HG03196 (cell line): ENCODE measurements around the gene RAB3IL1.
"Not testable (repeated sequence)": the region's sequence is repeated elsewhere in the genome, so short reads cannot be mapped to it uniquely, and the experiment has no call there.

ENCODE experiments used
- ATAC-seq: cut with Tn5 transposase; IDR thresholded peaks from one replicate; pipeline ENCODE4 v1.9.1; 2021; ENCODE audit not compliant: unreplicated experiment

Gene RAB3IL1

DNA sequence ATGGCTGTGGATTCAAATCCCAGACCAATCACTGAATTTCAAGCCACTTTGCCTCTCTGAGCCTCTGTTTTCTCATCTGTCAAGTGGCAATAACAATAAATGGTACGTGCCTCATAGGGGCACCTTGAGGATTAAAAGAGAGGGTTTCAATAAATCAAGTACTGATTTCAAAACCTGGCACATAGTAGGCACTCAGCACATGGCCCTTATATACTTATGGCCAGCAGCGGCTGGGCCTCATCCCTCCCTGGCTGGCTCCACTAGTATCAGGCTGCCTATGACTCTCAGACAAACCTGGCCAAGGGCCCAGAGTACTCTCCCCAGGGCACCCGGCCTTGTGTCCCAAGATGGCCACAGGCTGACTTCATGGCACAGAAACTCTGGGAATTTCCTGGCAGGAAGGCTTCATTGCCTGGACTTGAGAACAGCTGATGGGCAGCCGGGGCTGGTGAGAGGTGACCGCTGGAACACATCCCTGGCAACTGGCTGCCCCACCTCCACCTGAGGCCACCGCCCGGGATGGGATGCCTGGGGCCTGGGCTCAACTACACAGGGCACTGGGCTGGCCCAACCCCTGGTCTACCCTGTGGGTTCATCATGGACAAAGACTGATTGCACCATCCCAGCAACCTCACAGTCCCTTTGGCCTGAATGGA is 29.4 kb downstream of the RAB3IL1 start:
- ATAC-seq: no peak

DNA sequence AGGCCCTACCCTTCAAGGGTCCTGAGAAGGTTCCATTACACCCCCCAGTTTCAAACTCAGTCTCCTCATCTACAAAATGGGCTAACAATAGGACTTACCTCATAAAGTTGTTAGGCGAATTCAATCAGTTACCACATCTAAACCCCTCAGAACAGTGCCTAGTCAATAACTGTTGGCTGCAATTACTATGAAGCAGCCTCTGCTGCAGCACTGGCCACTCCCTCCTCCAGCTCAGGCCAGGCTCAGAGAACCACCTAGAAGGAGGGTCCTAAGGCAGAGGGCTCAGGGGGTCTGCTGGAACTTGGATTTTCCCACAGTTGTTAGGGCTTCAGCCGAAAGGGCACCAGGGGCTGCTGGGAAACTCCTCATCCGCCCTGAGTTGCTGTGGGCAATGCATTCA is 30.7 kb downstream of the RAB3IL1 start:
- ATAC-seq: no peak

DNA sequence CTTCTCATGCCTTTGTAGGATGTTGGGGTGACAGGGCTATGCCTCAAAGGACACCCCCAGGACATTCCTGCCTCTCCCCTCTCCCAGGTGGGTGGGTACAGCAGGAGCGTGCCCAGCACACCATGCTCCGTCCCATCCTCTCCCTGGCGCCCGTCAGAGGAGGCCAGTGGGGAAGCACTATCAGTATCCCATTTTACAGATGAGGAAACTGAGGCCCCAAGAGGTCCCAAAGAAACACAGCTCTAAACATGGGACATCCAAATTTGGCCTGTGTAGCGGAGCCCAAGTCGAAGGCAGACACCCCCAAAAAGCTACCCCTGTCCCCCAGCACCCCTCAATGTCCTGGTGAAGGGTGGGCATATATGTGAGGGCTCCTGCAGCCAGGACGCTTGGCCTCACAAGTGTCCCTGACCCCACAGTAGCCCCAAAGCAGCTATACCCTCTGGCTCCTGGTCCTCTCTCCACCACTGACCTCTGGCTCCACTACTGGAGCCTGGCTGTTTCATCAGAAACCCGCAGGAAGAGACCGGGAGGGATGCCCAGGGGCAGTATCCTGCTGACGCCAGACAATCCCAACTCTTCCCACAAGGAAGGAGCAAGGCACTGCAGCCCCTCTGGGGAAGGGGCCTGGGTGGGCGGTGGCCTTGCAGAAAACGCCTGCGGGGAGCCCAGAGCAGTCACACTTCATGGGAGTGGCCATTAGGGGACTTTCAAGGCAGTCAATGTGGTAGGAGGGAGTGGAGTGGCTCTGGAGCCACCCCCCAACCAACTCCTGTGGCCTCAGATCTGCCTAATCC is 31.4 kb downstream of the RAB3IL1 start:
- no peak for ATAC-seq

DNA sequence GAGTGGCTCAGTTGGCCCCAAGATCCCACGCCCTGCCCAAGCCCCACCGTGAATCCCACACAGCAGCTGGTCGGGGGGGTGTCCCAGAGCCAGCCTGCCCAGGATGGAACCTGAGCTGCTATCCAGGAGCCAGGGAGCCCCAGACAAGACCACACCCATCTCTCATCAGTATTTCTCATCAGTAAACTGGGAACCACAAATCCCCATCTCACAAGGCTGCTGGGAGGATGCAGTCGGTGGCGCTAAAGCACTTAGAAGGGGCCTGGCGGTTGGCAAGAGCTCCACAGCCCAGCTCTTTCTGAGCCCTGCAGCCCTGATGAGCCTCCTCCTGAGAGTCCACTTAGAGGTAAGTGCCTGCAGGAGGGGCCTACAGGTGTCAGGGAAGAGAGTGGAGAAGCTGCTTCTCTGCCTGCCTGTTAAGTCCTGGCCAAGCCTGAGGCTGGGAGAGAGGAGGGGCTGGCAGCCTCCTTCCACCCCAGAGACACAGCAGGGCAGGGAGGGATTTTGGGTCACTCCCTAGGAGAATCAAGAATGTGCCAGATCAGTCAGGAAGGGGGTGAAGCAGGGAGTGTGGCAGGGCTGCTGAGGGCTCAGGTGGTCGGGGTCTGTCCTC is 32.1 kb downstream of the RAB3IL1 start:
- ATAC-seq: no peak

DNA sequence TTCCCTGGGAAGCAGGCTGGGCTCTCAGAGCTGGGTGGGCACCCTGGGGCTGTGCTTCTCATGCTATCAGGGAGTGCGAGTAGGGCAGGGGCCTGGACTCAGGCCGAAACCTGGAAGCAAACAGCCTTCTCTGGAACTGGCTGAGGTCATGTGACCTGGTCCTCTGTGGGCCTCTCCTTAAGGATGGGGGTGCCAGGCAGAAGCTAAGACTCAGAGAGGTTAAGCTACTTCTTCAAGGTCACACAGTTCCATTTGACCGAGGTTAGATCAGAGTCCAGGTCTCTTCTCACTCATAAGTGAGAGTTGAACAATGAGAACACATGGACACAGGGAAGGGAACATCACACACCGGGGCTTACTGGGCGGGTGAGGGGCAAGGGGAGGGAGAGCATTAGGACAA is 33.4 kb downstream of the RAB3IL1 start:
- no peak for ATAC-seq

DNA sequence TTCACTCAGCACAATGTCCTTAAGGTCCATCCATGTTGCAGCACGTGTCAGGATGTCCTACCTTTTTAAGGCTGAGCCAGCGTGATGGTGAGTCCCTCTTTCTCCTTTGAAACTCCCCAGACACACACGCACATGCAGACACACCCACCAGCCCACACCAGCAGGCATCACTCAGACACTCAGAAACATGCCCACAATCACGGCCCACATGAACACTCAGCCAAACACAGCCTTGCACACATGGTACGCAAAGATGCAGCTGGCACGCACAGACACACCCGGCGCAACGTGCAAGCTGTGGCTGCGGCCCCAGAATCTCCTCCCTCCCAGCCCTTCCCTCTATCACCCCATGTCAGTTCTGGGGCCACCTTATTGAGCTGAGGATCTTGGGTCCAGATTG is 34.0 kb downstream of the RAB3IL1 start:
- no peak for ATAC-seq

DNA sequence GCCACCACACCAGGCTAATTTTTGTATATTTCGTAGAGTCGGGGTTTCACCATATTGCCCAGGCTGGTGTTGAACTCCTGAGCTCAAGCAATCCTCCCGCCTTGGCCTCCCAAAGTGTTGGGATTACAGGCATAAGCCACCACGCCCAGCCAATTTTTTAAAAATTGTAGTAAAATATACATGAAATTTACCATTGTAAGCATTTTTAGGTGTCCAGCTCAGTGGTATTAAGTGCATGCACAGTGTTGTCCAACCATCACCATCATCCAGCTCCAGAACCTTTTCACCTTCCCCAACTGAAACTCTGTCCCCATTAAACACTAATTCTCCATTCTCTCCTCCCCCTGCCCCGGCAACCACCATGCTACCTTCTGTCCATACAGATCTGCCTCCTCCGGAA is 34.5 kb downstream of the RAB3IL1 start:
- ATAC-seq: no peak

DNA sequence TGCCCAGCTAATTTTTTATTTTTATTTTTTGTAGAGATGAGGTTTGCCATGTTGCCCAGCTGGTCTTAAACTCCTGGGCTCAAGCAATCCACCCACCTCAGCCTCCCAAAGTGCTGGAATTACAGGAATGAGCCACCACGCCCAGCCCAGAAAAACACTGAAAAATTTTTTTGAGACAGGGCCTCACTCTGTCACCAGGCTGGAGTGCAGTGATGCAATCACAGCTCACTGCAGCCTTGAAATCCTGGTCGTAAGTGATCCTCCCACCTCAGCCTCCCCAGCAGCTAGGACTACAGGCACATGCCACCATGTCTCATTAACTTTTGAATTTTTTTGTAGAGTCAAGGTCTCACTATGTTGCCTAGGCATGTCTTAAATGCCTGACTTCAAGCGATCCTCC is 35.1 kb downstream of the RAB3IL1 start:
- ATAC-seq: not testable (repeated sequence)

DNA sequence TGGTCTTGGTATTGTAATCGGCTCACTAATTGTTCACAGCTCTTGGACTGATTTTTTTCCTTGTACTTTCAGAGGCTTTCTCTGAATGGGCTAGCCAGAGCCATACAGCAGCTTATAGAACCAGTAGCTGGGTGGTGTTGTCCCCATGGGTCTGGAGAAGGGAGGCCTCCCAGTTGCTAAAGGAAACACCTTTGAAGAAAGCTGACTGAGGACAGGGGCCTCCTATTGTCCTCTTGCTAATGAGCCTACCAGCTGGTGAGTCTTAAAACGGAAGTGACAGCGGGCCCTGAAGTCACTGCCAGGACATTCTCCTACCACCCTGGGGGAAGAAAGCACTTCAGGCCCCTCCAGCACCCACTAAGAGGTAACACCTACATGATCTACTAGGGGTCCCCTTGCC is 36.0 kb downstream of the RAB3IL1 start:
- ATAC-seq: no peak

DNA sequence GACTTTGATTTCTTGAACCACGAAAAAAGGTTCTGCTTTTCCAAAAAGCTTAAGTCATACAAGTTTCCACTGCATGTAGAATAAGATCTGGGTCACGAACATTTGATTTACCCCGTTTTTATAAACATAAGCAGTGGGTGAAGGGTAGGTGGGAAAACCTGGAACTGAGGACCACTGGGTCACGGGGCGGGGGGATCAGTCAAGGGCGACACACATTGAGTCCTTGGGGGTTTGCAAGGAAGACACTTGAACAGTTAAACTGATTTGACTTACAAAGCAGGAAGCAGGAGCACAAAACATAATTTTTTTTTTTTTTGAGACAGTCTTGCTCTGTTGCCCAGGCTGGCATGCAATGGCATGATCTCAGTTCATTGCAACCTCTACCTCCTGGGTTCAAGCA is 36.9 kb downstream of the RAB3IL1 start:
- ATAC-seq: no peak

DNA sequence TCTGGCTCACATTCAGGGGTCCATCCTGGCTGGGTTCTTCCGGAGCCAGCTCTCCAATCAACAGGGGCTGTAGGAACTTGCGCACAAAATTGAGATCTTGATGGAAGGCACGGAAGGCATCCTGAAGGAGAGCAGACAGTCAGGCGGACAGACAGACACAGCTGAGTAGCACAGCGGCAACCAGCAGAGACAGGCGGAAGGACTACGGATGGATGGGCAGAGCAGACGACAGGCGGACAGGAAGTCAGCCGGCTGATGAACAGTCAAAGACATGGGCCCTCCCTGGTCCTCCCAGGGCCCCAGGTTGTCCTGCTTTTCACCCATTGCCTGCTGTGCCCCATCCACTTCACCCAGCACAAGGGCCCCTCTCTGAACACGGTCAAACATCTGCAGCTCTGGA is 37.3 kb downstream of the RAB3IL1 start:
- ATAC-seq: no peak

DNA sequence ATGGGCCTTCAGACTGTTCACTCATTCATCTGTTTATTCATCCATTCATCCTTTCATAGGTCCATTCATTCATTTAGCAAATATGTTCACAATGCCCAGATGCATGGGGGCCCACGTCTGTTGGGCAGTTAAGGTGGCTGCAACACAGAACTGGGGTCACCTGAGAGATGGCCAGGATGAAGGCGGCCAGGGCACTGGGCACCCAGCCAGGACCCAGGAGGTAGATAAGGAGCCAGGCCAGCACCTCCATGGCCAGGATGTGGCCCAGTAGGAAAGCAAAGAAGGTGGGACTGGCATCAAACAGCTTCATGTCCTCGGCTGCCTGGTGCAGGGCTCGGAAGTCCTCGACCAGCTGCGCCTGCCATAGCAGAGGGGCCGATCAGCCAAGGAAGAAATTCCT is 38.2 kb downstream of the RAB3IL1 start:
- ATAC-seq: no peak

DNA sequence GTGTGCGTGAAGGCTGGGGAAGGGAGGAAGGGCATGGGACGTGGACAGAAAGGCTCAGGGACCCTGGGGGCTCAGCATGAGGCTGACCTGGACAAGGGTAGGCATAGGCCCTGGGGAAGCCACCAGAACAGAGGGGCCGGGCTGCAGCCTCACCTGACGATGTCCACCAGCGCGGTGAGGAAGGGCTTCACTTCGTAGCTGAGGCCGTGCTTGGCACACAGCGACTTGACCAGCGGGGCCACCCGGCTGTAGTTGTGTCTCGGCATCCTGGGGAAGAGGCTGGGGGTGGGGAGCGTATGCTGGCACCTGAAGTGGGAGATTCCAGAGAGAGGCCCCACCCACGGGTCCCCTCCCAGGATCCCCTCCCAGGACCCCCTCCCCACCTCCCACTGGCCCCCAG is 41.7 kb downstream of the RAB3IL1 start:
- no peak for ATAC-seq

DNA sequence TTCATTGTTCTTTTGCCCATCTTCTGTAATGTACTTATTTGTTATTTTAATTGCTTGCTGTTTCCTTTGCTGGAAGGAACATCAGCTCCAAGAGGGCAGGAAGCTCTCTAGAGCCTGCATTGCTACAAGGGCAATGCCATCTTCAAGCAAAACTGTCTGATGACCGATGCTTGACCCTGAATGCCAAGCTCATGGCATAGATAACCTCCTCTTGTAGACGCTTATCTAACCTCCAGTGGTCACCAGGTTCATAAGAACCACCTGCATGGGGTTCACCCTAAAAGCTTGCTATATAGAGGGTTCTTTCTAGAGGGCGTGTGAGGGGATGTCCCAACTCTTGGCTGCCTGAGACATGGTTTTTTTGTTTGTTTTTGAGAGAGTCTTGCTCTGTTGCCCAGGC is 42.5 kb downstream of the RAB3IL1 start:
- no peak for ATAC-seq

DNA sequence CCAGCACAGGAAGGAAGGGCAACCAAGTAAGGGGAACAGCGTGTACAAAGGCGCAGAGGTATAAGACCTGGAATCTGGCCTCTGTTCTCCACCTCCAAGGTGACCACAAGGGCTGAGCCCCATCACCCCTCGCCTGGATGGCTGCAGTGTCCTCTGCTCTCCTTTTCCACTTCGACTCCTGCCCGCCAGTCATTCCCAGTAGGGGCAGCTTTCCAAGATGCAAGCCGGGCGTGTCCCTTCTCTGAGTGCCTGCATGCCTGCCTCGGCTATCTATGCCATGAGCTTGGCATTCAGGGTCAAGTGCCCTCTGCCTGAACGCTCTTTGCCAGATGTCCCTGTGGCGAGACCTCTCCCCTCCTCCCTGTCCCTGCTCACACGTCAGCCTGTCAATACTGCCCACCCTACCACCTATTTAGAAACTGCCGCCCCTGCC is 43.0 kb downstream of the RAB3IL1 start:
- ATAC-seq: no peak

DNA sequence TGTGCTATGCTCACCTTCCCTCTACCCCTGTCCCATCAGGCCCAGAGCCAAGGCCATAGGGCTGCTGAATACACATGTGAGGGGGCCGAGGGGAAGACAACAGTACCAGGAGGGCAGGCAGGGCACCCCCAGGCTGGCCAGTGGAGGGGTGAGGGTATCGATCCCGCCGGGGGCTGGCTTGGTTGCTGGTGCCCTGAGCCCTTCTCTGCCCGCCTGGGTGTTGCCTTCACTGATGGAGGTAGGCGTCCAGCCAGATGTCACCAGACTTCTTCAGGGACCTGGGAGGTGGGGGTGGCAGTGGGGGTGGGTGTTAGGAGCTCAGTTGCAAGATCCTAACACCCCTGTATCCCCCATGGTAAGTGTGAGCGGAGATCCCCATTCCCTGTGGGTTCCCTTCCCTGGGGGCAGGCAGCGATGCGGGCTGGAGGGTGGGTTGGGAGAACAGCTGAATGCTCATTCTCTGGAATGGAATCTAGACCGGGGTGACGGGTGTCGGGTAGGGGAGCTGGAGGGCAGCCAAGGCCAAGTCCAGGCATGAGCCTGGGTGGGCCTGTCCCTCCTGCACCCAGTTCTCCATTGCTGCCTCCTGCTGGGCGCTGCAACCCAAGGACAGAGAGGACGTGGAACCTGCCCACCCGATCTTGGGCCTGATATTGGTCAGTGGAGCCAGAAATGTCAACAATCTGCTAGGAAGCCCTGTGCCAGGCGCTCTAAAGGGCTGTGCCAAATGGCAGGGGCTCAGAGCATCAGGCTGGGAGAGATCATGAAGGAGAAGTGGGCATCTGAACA is 43.6 kb downstream of the RAB3IL1 start:
- no peak for ATAC-seq

DNA sequence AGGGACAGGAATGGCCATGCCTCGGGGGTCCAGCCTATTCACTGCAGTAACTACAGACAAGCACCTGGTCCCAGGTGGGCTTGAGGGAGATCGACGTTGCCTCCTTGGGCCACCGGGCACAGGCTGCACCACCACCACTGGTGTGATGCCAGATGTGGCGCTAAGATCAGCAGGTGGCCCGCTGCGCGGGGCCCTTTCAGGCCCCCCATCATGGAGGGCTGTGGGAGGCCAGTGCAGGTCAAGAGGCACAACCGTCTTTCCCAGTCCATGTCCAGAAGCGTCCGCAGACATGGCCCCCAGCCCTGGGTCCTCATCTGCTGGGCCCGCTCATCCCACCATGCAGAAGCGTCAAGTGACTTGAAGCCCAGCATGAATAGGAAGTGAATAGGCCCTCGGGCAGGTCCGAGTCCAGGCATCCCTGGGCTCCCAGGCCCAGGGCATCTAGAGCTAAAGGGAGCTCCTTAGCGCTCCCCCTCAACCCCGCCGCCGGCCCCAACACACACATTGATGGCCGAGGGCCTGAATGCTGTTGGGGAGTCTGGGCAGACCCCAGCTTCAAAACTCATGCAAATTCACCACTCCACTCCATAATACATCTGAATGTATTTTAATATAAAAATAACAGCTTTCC is 44.3 kb downstream of the RAB3IL1 start:
- ATAC-seq: no peak

DNA sequence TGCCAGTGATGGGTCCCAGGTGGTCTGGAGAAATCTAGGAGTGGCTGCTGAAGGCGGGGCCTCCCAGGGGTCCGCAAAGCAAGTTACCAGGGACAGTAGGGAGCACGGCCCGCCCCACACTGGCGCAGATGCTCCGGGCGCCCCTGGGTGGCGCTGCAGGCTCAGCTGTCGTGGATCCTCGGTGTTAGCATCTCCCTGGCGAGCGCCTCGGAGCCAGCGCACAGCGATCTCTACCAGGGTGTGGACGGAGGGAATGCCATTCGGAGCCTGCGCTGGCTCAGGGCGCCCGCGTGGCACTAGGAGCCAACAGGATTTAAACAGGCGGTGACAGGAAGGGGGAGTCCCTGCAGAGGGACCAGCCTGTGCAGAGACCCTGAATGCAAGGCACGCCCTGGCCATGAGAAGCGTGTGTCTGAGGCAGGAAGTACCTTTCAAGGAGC is 46.2 kb downstream of the RAB3IL1 start:
- no peak for ATAC-seq

DNA sequence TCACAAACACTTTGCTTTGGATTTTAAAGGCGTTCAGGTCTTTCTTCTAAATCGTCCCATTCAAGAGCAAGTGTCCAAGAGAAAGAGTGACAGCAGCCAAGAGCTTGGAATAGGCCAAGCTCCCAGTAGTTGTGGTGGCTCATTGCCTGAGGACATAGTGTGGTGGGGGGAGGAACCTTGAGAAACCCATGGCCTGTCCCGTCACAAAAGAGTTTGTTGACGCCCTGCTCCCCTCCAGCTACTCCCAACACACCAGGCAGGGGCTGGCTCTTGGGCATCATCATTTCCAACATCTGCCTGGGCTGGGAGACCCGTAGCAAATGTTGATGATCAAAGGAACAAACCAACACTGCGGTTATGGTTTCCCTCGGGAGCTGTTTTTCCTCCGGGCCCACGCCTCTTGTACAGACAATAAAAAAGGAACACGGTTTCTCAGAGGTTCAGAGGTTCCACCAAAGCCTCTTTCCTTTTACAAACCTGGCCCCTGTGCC is 46.8 kb downstream of the RAB3IL1 start:
- no peak for ATAC-seq

DNA sequence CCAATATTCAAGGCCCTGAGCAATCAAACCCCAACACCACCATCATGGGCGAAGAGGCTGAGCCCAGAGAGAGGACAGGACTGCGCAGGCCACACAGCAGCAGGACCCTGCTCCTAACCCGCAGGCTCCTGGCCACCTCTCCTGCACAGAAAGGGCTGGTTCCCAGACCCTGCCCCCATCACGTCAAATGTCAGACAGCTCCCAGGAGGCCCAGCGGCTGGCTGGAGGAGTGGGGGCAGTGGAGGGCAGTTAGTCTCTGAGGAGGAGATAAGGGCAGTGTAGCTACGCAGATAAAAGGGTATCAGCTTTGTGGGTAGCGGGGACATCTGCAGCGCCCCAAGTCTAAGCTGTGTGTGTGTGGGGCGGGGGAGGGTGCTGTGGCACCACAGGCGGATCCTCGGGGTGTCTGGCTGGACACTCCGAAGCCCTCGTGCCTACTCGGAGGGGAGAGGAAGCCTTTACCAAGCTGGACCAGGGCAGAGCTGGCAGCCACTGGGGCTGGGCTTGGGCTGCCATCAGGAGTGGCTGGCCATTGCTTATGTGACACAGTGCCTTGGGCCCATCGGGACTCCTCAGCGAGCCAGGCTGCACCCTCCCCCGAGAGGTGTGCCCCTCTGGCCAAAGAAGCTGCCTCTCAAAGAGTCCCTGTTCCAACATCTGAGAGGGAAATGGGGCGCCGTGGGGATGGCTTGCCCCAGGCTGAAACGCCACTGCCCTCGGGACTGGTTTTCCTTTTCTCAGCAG is 47.5 kb downstream of the RAB3IL1 start:
- no peak for ATAC-seq
